ENCODE results near the gene PRKN. TPM values are rescaled to one million over a fixed set of nuclear protein-coding genes. Genes with fewer than 3 reads are reported as not detected.

Gene PRKN
- total RNA-seq, 4 donors from 2014 or later = 6.3 to 11.9 (median 9.5) TPM

GRCh38 chr6:161554883-161555282 is 1172.7 kb downstream of the PRKN start:
- TF ChIP-seq CTCF (IDR thresholded peaks at IDR 0.05) = no peak
- TF ChIP-seq POLR2A (IDR thresholded peaks at IDR 0.05) = no peak
- intact Hi-C loops (cut with DNase I; ENCODE audit: low total_unique reads) = no loop called here
- no peak overlapping the region for H3K4me3 ChIP-seq (ENCODE audit: low read depth, poor library complexity, severe bottlenecking)
- no peak for DNase-seq (ENCODE audit: low spot score in 2 of 2)

GRCh38 chr6:161549977-161550655 is 1177.5 kb downstream of the PRKN start:
- no peak overlapping the region for H3K4me3 ChIP-seq (ENCODE audit: low read depth, poor library complexity, severe bottlenecking)
- WGBS, 2 donors = 68 to 81% methylated on average over 4 of the region's 4 CpGs
- TF ChIP-seq POLR2A (IDR thresholded peaks at IDR 0.05) (no peak), CTCF (IDR thresholded peaks at IDR 0.05) (no peak)
- no peak for DNase-seq (ENCODE audit: low spot score in 2 of 2)
- intact Hi-C loops (cut with DNase I; ENCODE audit: low total_unique reads) = no loop called here

- TF ChIP-seq POLR2A (IDR thresholded peaks at IDR 0.05) (no peak), CTCF (IDR thresholded peaks at IDR 0.05) (no peak)
- WGBS, 2 donors = 75 to 85% methylated on average over 9 of the region's 9 CpGs
- DNase-seq (ENCODE audit: low spot score in 2 of 2) = no peak
- intact Hi-C loops (cut with DNase I; ENCODE audit: low total_unique reads) = no loop called here
- H3K4me3 ChIP-seq (ENCODE audit: low read depth, poor library complexity, severe bottlenecking) = no peak overlapping the region
Measured at GRCh38 chr6:161548713-161549296, 1178.8 kb downstream of the PRKN start.

- WGBS, 2 donors = 16 to 19% methylated on average over 2 of the region's 2 CpGs
- no peak for DNase-seq (ENCODE audit: low spot score in 2 of 2)
- H3K4me3 ChIP-seq (ENCODE audit: low read depth, poor library complexity, severe bottlenecking) = no peak overlapping the region
- no peak for TF ChIP-seq CTCF (IDR thresholded peaks at IDR 0.05)
- no peak for TF ChIP-seq POLR2A (IDR thresholded peaks at IDR 0.05)
- intact Hi-C loops (cut with DNase I; ENCODE audit: low total_unique reads) = no loop called here
Measured at GRCh38 chr6:161547617-161548016, 1179.9 kb downstream of the PRKN start.

- intact Hi-C loops (cut with DNase I; ENCODE audit: low total_unique reads) = no loop called here
- TF ChIP-seq POLR2A (IDR thresholded peaks at IDR 0.05) (no peak), CTCF (IDR thresholded peaks at IDR 0.05) (no peak)
- no peak for DNase-seq (ENCODE audit: low spot score in 2 of 2)
- H3K4me3 ChIP-seq (ENCODE audit: low read depth, poor library complexity, severe bottlenecking) = no peak overlapping the region
- WGBS, 2 donors = 90 to 97% methylated on average over 1 of the region's 1 CpG
Measured at GRCh38 chr6:161546632-161547031, 1180.9 kb downstream of the PRKN start.

- H3K4me3 ChIP-seq (ENCODE audit: low read depth, poor library complexity, severe bottlenecking) = no peak overlapping the region
- intact Hi-C loops (cut with DNase I; ENCODE audit: low total_unique reads) = no loop called here
- WGBS, 2 donors = 66 to 75% methylated on average over 2 of the region's 2 CpGs
- no peak for DNase-seq (ENCODE audit: low spot score in 2 of 2)
- no peak for TF ChIP-seq POLR2A (IDR thresholded peaks at IDR 0.05)
- no peak for TF ChIP-seq CTCF (IDR thresholded peaks at IDR 0.05)
Measured at GRCh38 chr6:161545741-161546140, 1181.8 kb downstream of the PRKN start.
